Testis (tissue), 3 donors: ENCODE measurements around the gene RIPOR3. TPM values are rescaled to one million over a fixed set of nuclear protein-coding genes. Genes with fewer than 3 reads are reported as not detected.

Experiments
- DNase-seq: peaks from one replicate; pipeline ENCODE4 v3.0.0-alpha.2; 2019
- H3K27ac ChIP-seq, 2 donors: fragments of 200-600 bp; sonication (generic); one replicate each; pipeline ENCODE4 v1.5.1; 2019
- H3K27me3 ChIP-seq: fragments of 200-600 bp; sonication (generic); one replicate; pipeline ENCODE4 v1.5.1; 2019
- H3K36me3 ChIP-seq: fragments of 200-600 bp; sonication (generic); one replicate; pipeline ENCODE4 v1.5.1; 2017; ENCODE audit warnings: low read depth; ENCODE audit errors: missing control alignments
- H3K4me1 ChIP-seq: fragments of 200-600 bp; sonication (generic); one replicate; pipeline ENCODE4 v1.5.1; 2019
- H3K4me3 ChIP-seq, 2 donors: fragments of 200-600 bp; sonication (generic); one replicate each; pipeline ENCODE4 v1.5.1; 2017 to 2019
- H3K9me3 ChIP-seq: fragments of 200-600 bp; sonication (generic); one replicate; pipeline ENCODE4 v1.5.1; 2017
- POLR2A ChIP-seq: fragments of 450-650 bp; IDR thresholded peaks from one replicate; pipeline ENCODE4 v1.6.1; 2017; ENCODE audit warnings: antibody characterized with exemption, mild to moderate bottlenecking, moderate library complexity
- WGBS, 2 donors: methylation state at CpG; one replicate each; pipeline ENCODE4 v1.1.5; 2018; 5-methylcytosine and 5-hydroxymethylcytosine counted together
- intact Hi-C: fragments of 100-400 bp; cut with DNase I; formaldehyde crosslinking; loops from one replicate; pipeline ENCODE4 v1.15.1; 2023; ENCODE audit warnings: low total_unique reads
- polyA plus RNA-seq: library from polyadenylated mRNA; stranded (reverse); fragments of 350-450 nt; fragmentation: Illumina TruSeq; extraction: RNeasy Lipid Tissue Mini Kit (QIAGEN cat#74804); gene quantifications from one replicate; pipeline ENCODE4 v1.2.3, GENCODE V29; 2014; ENCODE audit warnings: low read depth, low replicate concordance; ENCODE audit not compliant: insufficient read depth
- total RNA-seq, 2 donors: library from RNA; depleted of rRNA; stranded (reverse); fragments of >200 nt; gene quantifications; one replicate each; pipeline ENCODE4 v1.2.3, GENCODE V29; 2016
- TF ChIP-seq, protein P1 (sequence below), 3 experiments: fragments of 450-650 bp in 2 of 3; fragments of 200-600 bp in 1 of 3; sonication (generic) in 1 of 3; IDR thresholded peaks; one replicate each; pipeline ENCODE4 v1.5.1; 2016 to 2019; ENCODE audit warnings: antibody characterized with exemption in 3 of 3, mild to moderate bottlenecking in 2 of 3, moderate library complexity in 1 of 3

The RIPOR3 gene
- total and polyA plus RNA-seq, 3 donors from 2014 or later: 11.3 to 26.9 (median 22.1) TPM

DNA sequence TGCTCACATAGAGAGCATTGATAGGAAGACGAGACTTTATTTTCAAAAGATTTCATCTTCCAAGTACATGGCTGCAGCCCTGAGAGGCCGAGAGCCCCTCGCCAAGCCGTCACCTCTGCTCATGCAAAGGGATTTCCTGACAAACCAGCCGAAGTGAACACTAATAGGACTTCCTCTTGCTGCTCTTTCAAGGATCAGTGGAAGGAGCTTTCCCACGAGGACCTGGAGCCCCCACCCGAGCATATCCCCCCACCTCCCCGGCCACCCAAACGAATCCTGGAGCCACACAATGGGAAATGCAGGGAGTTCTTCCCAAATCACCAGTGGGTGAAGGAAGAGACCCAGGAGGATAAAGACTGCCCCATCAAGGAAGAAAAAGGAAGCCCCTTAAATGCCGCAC, 111.8 kb downstream of the RIPOR3 start:
- H3K27ac ChIP-seq: no peak overlapping the region
- no peak overlapping the region for H3K4me3 ChIP-seq
- intact Hi-C loops: loop anchor here (10.0 kb wide), 1 partner anchor 395 kb away; no protein-coding TSS in a partner anchor
- TF ChIP-seq POLR2A: no peak
- TF ChIP-seq, protein P1, sequence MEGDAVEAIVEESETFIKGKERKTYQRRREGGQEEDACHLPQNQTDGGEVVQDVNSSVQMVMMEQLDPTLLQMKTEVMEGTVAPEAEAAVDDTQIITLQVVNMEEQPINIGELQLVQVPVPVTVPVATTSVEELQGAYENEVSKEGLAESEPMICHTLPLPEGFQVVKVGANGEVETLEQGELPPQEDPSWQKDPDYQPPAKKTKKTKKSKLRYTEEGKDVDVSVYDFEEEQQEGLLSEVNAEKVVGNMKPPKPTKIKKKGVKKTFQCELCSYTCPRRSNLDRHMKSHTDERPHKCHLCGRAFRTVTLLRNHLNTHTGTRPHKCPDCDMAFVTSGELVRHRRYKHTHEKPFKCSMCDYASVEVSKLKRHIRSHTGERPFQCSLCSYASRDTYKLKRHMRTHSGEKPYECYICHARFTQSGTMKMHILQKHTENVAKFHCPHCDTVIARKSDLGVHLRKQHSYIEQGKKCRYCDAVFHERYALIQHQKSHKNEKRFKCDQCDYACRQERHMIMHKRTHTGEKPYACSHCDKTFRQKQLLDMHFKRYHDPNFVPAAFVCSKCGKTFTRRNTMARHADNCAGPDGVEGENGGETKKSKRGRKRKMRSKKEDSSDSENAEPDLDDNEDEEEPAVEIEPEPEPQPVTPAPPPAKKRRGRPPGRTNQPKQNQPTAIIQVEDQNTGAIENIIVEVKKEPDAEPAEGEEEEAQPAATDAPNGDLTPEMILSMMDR (IDR thresholded peaks at IDR 0.05): no peak
- no peaks in the 10 kb centered on the region for H3K4me1 ChIP-seq
- no peak for DNase-seq
- no peaks in the 10 kb centered on the region for H3K9me3 ChIP-seq
- WGBS, 2 donors: 74 to 81% methylated on average over 10 of the region's 10 CpGs
- no peaks in the 10 kb centered on the region for H3K36me3 ChIP-seq
- no peaks in the 10 kb centered on the region for H3K27me3 ChIP-seq

DNA sequence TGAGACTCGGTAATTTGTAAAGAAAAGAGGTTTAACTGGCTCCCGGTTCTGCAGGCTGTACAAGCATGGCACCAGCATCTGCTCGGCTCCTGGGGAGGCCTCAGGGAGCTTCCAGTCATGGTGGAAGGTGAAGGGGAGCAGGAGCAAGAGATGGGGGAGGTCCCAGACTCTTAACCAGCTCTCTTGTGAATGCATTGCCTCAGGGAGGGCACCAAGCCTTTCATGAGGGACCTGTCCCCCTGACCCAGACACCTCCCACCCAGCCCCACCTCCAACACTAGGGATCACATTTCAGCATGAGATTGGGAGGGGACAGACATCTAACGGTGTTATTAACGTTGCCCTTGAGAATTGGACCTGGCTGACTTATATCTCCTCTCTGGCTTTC, 112.6 kb downstream of the RIPOR3 start:
- intact Hi-C loops: loop anchor here (10.0 kb wide), 1 partner anchor 394 kb away; no protein-coding TSS in a partner anchor
- TF ChIP-seq POLR2A: no peak
- TF ChIP-seq, protein P1 (IDR thresholded peaks at IDR 0.05): no peak
- no peaks in the 10 kb centered on the region for H3K27me3 ChIP-seq
- no peaks in the 10 kb centered on the region for H3K36me3 ChIP-seq
- no peaks in the 10 kb centered on the region for H3K4me1 ChIP-seq
- no peaks in the 10 kb centered on the region for H3K9me3 ChIP-seq
- H3K27ac ChIP-seq: no peak overlapping the region
- no peak overlapping the region for H3K4me3 ChIP-seq
- DNase-seq: no peak
- WGBS, 2 donors: 72 to 80% methylated on average over 5 of the region's 5 CpGs

DNA sequence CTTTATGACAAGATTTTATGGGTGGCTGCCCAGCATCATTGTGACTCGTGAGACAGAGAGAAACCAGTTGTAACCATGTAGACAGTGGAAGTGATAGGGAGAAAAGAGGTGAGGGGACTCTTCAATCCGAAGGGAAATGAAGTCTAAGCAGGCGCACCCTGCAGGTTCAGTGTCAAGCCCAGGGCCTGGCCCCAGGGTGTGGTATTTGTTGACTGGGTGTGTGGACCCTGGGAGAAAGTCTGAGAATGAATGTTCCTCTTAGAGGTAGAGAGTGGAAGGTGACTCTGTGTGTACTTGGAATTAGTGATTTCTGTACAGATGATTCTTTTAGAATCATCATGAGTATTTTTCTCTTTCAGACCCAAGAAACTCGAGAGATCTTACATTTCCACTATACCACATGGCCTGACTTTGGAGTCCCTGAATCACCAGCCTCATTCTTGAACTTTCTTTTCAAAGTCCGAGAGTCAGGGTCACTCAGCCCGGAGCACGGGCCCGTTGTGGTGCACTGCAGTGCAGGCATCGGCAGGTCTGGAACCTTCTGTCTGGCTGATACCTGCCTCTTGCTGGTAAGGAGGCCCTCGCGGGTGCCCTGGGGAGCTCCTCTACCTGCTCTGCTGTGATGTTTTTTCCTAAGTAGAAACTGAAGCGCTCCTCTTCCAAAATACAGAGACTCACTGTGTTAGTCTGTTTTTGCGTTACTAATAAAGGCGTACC, 113.1 kb downstream of the RIPOR3 start:
- DNase-seq: no peak
- Histone ChIP-seq H3K4me1 (peaks cover 4% of the 10 kb centered on the region), H3K27ac (no peak overlapping the region), H3K27me3 (no peaks in the 10 kb centered on the region), H3K36me3 (no peaks in the 10 kb centered on the region), H3K4me3 (no peak overlapping the region), H3K9me3 (no peaks in the 10 kb centered on the region)
- 86 to 88% methylated on average over 14 of the region's 14 CpGs for WGBS, 2 donors
- intact Hi-C loops: loop anchor here (10.0 kb wide), 1 partner anchor 393 kb away; no protein-coding TSS in a partner anchor
- no peak for TF ChIP-seq POLR2A
- TF ChIP-seq, protein P1 (IDR thresholded peaks at IDR 0.05): no peak

DNA sequence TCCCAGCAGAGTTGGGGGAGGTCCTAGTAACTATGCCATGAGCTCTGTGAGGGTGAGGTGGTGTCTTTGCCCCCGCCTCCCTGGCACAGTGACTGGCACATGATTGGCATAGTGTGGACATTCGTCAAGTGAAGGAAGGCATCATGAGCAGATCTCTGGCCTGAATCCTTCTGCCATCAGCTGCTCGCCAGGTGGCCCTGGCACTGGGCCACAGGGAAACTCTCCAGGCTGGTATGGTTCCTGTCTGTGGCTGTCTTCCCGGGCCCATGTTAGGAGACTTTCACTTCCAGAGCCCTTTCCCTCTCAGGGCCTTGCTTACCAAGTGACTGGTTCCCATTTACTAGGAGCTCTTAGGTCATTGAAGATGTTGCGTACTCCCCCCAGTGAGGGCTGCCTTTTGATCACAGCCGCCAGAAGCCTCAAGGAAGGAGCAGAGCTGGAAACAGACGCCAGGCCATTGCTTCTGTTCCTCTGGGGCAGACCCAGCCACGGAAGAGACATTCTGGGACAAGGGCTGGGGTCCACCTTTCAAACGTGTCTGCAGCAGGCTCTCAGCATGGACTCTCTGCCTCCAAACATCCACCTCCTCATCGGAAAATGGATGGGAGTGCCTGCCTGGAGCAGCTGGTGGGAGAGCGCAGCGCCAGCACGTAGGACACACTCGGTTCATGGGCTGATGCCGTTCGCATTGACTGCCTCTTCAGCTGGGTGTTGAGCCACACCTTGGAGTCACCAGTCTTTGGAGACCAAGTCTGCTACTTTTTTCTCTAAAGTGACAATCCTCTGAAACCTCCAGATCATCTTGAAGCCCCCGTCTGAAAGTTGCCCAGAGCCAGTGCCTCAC, 113.9 kb downstream of the RIPOR3 start:
- no peak overlapping the region for H3K27ac ChIP-seq
- H3K4me1 ChIP-seq: peaks cover 10% of the 10 kb centered on the region
- no peaks in the 10 kb centered on the region for H3K9me3 ChIP-seq
- 74 to 82% methylated on average over 13 to 17 of the region's 17 CpGs for WGBS, 2 donors
- DNase-seq: no peak
- no peaks in the 10 kb centered on the region for H3K27me3 ChIP-seq
- TF ChIP-seq, protein P1 (IDR thresholded peaks at IDR 0.05): no peak
- no peak for TF ChIP-seq POLR2A
- intact Hi-C loops: loop anchor here (10.0 kb wide), 1 partner anchor 393 kb away; no protein-coding TSS in a partner anchor
- no peaks in the 10 kb centered on the region for H3K36me3 ChIP-seq
- H3K4me3 ChIP-seq: no peak overlapping the region
